Measurements from ENCODE around the gene EGFL8.

Gene EGFL8

DNA sequence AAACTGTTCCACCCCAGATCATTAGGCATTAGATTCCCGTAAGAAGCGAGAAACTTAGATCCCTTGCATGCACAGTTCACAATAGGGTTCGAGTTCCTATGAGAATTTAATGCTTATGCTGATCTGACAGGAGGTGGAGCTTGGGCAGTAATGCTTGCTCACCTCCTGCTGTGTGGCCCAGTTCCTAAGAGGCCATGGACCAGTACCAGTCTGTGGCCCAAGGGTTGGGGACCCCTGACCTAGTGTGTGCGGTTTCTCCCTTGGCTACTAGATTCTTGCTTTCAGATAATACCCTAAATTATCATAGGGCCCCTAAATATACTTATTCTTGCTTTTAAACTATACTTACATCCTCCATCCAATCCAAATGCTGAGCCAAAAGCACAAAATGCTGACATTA, 30.0 kb downstream of the EGFL8 start:
- no peaks in the 10 kb centered on the region for H3K9me3 ChIP-seq (ENCODE audit: control insufficient read depth in 1 of 2, low read length in 2 of 2)
- H3K36me3 ChIP-seq (ENCODE audit: control insufficient read depth in 1 of 2, insufficient read depth in 2 of 2, low read length in 2 of 2): peaks cover 0 to 6% of the 10 kb centered on the region in 2 donors
- peak overlapping the region; percentile 56 to 71 for H3K4me3 ChIP-seq (ENCODE audit: low read depth in 1 of 2, low read length in 2 of 2)
- H3K27ac ChIP-seq (ENCODE audit: low read length): peak overlapping the region; percentile 99
- peaks cover 12 to 23% of the 10 kb centered on the region in 2 donors for H3K4me1 ChIP-seq (ENCODE audit: control insufficient read depth in 1 of 2, insufficient read depth in 2 of 2, low read length in 2 of 2)
- H3K27me3 ChIP-seq (ENCODE audit: low read depth, low read length): no peaks in the 10 kb centered on the region

DNA sequence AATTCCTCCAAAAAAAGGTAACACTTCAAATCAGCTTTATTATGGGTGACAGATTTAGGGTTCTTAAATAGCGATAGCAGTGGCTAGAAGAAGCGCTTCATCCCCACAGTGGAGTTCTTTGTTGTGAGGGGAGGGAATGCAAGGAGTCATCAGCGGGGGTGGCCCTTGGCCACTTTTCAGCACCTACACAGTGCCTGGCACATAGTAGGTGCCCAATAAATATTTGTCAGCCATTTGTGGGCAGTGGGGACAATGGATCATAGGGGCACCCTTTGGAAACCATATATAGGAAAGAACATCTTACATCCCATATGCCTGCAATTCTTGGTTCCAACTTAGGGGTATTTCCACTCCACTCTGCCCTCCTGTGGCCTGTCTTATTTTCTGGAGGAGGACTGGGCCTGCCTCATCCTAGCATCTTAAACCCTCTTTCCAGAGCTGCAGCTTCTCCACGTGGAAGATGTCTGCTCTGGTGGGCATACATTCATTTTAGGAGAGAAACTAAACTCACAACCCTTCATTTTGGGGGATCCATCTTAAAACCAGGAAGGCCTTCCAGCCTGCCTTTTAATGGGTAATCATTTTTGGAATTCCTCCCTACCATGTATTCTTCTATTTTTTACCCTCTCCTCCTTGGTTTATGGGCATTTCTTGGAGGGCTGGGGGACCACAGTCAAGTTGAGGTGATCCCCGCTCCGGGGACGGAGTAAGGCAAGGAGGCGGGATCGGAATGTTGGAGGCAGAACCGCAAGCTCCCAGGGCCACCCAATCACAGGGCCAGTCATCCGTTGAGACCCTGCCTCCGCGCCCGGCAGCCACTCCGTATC, 30.6 kb downstream of the EGFL8 start:
- Histone ChIP-seq H3K9me3 (ENCODE audit: control insufficient read depth in 1 of 2, low read length in 2 of 2) (no peaks in the 10 kb centered on the region), H3K27me3 (ENCODE audit: low read depth, low read length) (no peaks in the 10 kb centered on the region), H3K36me3 (ENCODE audit: control insufficient read depth in 1 of 2, insufficient read depth in 2 of 2, low read length in 2 of 2) (peaks cover 0 to 6% of the 10 kb centered on the region in 2 donors), H3K27ac (ENCODE audit: low read length) (peak overlapping the region; percentile 99), H3K4me1 (ENCODE audit: control insufficient read depth in 1 of 2, insufficient read depth in 2 of 2, low read length in 2 of 2) (peaks cover 12 to 23% of the 10 kb centered on the region in 2 donors), H3K4me3 (ENCODE audit: low read depth in 1 of 2, low read length in 2 of 2) (peak overlapping the region; percentile 56 to 71)

DNA sequence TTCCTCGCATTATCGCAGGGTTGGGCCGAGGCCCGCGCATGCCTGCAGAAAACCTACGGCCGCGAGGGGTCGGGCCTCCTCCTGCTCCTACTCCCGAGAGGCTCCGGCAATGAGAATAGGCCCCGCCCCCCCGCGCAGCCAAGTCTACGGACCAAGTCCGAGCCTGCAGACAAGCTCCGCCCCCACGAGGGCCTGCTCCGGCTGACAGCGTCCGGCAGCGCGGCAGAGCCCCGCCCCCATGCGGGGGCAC, 31.2 kb downstream of the EGFL8 start:
- Histone ChIP-seq H3K4me3 (ENCODE audit: low read depth in 1 of 2, low read length in 2 of 2) (peak overlapping the region in 1 of 2 donors; percentile 83), H3K9me3 (ENCODE audit: control insufficient read depth in 1 of 2, low read length in 2 of 2) (no peaks in the 10 kb centered on the region), H3K4me1 (ENCODE audit: control insufficient read depth in 1 of 2, insufficient read depth in 2 of 2, low read length in 2 of 2) (peaks cover 12 to 23% of the 10 kb centered on the region in 2 donors), H3K36me3 (ENCODE audit: control insufficient read depth in 1 of 2, insufficient read depth in 2 of 2, low read length in 2 of 2) (peaks cover 0 to 6% of the 10 kb centered on the region in 2 donors), H3K27ac (ENCODE audit: low read length) (no peak overlapping the region), H3K27me3 (ENCODE audit: low read depth, low read length) (no peaks in the 10 kb centered on the region)

DNA sequence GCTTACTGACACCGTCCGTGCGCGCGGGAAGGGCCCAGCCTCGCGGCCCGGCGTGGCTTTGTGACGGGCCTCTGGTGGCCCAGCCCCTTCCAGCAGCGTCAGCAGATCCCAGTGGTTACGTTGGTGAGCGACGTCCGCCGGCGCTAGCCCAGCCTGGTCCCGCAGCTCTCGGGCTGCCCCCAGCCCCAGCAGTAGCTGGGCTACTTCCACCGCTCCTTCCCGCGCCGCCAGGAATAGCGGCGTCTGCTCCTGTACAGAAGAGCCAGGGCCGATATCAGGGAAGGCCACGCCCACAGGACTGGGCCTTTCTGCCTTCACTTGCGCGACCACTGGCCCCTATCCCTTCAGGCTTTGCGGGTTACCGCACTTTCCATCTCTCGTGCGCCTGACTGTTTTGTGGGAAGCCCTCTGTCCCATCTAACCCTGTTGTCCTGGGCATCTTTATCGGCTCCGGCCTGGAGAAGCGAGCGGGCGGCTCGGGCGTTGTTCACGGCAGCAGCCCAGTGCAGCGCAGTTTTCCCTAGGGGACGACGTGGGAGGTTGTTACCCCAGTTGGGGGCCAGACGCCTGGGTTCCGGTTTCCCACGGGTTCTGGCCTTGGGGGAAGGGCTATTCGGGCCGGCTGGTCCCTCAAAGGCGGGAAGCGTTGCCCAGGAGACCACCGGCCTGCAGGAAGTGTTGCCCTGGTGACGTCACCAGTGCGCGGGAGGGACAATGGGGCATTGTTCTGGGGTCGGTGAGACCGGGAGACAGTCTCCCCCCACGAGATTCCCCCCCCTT, 31.7 kb downstream of the EGFL8 start:
- peaks cover 12 to 19% of the 10 kb centered on the region in 2 donors for H3K4me1 ChIP-seq (ENCODE audit: control insufficient read depth in 1 of 2, insufficient read depth in 2 of 2, low read length in 2 of 2)
- peak overlapping the region; percentile 72 to 83 for H3K4me3 ChIP-seq (ENCODE audit: low read depth in 1 of 2, low read length in 2 of 2)
- H3K36me3 ChIP-seq (ENCODE audit: control insufficient read depth in 1 of 2, insufficient read depth in 2 of 2, low read length in 2 of 2): peaks cover 0 to 6% of the 10 kb centered on the region in 2 donors
- peak overlapping the region; percentile 100 for H3K27ac ChIP-seq (ENCODE audit: low read length)
- H3K27me3 ChIP-seq (ENCODE audit: low read depth, low read length): no peaks in the 10 kb centered on the region
- no peaks in the 10 kb centered on the region for H3K9me3 ChIP-seq (ENCODE audit: control insufficient read depth in 1 of 2, low read length in 2 of 2)

DNA sequence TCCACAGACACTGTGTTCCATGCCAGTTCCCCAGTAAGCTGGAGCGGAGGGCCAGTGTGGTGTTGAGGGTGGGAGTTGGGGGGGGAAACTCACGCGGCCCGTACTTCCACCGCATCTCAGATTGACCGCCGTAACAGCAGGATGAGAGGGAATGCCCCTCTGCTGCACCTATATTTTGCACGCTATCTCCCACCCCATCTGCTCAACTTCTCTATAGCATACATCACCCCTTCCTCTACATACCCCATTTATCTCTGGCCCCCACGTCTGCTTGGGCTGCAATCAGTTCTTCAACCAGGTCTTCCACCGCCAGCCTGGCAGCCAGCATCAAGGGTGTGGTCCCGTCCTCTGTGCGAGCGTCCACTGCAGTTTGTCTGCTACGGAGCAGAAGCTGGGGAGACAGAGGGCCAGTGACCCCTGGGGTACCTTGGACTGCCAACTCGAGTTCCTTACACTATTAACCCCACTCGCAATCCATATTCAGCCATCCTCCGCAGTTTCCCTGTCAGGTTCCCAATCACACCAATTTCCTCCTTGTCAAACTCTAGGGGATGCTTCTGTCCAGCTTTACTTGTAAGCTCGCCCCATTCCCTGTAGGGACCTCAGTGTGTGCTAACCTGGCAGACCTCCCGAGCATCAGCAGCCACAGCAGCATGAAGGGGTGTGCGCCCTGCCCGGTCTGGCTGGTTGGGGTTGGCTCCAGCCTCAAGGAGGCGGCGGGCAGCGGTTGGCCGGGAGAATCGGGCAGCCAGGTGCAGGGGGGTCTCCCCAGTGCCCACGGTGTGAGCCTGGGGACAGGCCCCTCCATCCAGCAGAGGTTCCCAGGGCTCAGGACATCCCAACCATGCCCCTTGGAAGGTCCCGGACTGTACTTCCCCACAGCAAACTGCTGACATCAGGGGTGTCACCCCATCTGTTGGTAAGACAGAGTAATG, 32.6 kb downstream of the EGFL8 start:
- no peaks in the 10 kb centered on the region for H3K27me3 ChIP-seq (ENCODE audit: low read depth, low read length)
- H3K27ac ChIP-seq (ENCODE audit: low read length): peak overlapping the region; percentile 100
- H3K4me3 ChIP-seq (ENCODE audit: low read depth in 1 of 2, low read length in 2 of 2): peak overlapping the region; percentile 72 to 83
- no peaks in the 10 kb centered on the region for H3K9me3 ChIP-seq (ENCODE audit: control insufficient read depth in 1 of 2, low read length in 2 of 2)
- peaks cover 0 to 6% of the 10 kb centered on the region in 2 donors for H3K36me3 ChIP-seq (ENCODE audit: control insufficient read depth in 1 of 2, insufficient read depth in 2 of 2, low read length in 2 of 2)
- peaks cover 12 to 16% of the 10 kb centered on the region in 2 donors for H3K4me1 ChIP-seq (ENCODE audit: control insufficient read depth in 1 of 2, insufficient read depth in 2 of 2, low read length in 2 of 2)

DNA sequence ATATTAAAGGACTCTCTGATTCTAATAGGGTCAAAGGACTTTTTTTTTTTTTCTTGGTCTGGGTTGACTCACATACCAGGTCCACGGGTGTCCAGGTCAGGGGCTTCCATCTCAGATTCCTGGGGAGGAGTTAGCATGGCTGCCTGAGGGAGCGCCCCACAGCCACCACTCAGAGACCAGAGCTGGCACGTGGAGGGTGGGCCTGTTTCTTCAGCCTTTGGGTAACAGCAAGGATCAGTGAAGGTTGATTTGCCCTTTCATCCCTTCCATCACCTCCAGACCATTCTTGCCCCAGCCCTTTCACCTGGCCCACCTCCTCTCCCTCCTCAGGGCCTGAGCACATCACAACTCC, 33.9 kb downstream of the EGFL8 start:
- Histone ChIP-seq H3K27ac (ENCODE audit: low read length) (no peak overlapping the region), H3K4me3 (ENCODE audit: low read depth in 1 of 2, low read length in 2 of 2) (no peak overlapping the region), H3K4me1 (ENCODE audit: control insufficient read depth in 1 of 2, insufficient read depth in 2 of 2, low read length in 2 of 2) (peaks cover 11 to 12% of the 10 kb centered on the region in 2 donors), H3K9me3 (ENCODE audit: control insufficient read depth in 1 of 2, low read length in 2 of 2) (no peaks in the 10 kb centered on the region), H3K36me3 (ENCODE audit: control insufficient read depth in 1 of 2, insufficient read depth in 2 of 2, low read length in 2 of 2) (peaks cover 0 to 6% of the 10 kb centered on the region in 2 donors), H3K27me3 (ENCODE audit: low read depth, low read length) (no peaks in the 10 kb centered on the region)

DNA sequence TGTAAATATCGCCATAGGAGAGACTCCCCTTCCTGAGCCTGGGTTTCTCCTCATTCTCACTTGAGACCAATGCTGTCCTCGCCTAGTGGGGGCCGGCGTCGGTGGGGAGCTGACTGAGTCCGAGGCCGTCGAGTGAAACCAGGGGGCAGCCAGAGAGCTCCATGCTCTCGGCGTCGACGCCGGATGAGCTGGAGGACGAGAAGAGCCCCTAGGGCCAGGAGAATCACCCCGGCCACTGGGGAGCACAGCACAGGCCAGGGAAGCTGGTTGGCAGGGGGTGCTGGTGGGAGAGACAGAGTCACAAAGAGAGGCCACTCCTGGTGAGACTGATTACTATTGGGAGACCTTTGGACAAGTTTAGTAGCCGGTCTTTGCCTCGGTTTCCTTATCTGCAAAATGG, 34.5 kb downstream of the EGFL8 start:
- Histone ChIP-seq H3K27me3 (ENCODE audit: low read depth, low read length) (no peaks in the 10 kb centered on the region), H3K4me3 (ENCODE audit: low read depth in 1 of 2, low read length in 2 of 2) (no peak overlapping the region), H3K9me3 (ENCODE audit: control insufficient read depth in 1 of 2, low read length in 2 of 2) (no peaks in the 10 kb centered on the region), H3K4me1 (ENCODE audit: control insufficient read depth in 1 of 2, insufficient read depth in 2 of 2, low read length in 2 of 2) (peaks cover 11 to 12% of the 10 kb centered on the region in 2 donors), H3K36me3 (ENCODE audit: control insufficient read depth in 1 of 2, insufficient read depth in 2 of 2, low read length in 2 of 2) (peaks cover 0 to 6% of the 10 kb centered on the region in 2 donors), H3K27ac (ENCODE audit: low read length) (no peak overlapping the region)

DNA sequence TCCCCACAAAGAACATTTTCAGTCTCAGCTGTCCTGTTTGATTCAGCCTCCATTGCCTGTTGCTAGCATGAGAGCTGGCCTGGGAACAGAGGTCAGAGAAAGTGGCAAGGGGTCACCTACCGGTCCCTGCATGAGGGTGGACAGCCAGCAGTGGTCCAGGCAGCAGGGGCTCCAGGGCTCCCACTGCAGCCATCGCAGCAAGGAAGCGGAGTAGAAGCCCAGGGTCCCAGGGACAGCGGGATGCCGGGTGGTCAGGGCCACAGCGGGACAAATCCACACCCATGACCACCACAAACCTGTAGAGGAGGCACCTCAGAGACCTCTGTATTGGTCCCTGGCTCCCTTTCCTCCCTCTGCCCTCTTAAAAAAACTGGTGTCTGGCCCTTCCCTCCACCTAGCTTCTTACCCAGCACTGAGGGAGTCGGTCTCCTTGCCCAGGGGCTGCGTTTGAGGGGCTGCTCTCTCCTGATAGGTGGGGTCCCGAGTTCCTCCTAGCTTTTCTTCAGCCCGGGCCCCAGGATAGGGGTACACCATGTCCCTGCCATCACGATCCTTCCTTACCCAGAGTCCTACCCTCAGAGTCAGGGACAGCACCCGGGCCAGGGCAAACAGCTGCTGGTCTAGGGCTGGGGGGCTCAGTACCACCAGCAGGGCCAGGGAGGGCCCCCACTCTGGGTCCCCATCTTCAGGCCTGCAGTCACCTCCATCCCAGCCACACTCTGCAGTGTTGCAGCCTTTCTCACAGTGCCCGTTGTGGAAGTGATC, 36.5 kb downstream of the EGFL8 start:
- H3K4me3 ChIP-seq (ENCODE audit: low read depth in 1 of 2, low read length in 2 of 2): no peak overlapping the region
- H3K27ac ChIP-seq (ENCODE audit: low read length): no peak overlapping the region
- no peaks in the 10 kb centered on the region for H3K27me3 ChIP-seq (ENCODE audit: low read depth, low read length)
- no peaks in the 10 kb centered on the region for H3K9me3 ChIP-seq (ENCODE audit: control insufficient read depth in 1 of 2, low read length in 2 of 2)
- peaks cover 0 to 5% of the 10 kb centered on the region in 2 donors for H3K36me3 ChIP-seq (ENCODE audit: control insufficient read depth in 1 of 2, insufficient read depth in 2 of 2, low read length in 2 of 2)
- H3K4me1 ChIP-seq (ENCODE audit: control insufficient read depth in 1 of 2, insufficient read depth in 2 of 2, low read length in 2 of 2): peaks cover 0 to 6% of the 10 kb centered on the region in 2 donors

DNA sequence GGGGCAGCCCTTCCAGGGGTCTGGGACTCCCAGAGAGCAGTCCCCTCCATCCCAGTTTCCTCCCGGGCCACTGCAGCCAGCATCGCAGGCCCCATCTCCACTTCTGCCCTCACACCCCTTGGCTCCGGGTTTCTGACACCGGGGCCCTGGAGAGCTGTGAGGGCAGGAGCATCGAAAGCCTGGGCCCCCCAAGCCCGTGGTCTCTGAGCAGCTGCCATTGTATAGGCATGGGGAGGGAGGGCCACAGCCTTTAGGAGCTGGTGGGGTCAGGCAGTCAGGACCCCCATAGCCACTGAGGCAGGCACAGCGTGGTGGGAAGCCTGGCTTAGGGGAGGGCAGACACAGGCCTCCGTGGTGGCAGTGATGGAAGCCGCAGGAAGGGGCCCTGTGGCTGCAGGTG, 37.8 kb downstream of the EGFL8 start:
- Histone ChIP-seq H3K27ac (ENCODE audit: low read length) (no peak overlapping the region), H3K27me3 (ENCODE audit: low read depth, low read length) (no peaks in the 10 kb centered on the region), H3K4me1 (ENCODE audit: control insufficient read depth in 1 of 2, insufficient read depth in 2 of 2, low read length in 2 of 2) (peaks cover 0 to 2% of the 10 kb centered on the region in 2 donors), H3K36me3 (ENCODE audit: control insufficient read depth in 1 of 2, insufficient read depth in 2 of 2, low read length in 2 of 2) (no peaks in the 10 kb centered on the region), H3K4me3 (ENCODE audit: low read depth in 1 of 2, low read length in 2 of 2) (no peak overlapping the region), H3K9me3 (ENCODE audit: control insufficient read depth in 1 of 2, low read length in 2 of 2) (no peaks in the 10 kb centered on the region)

DNA sequence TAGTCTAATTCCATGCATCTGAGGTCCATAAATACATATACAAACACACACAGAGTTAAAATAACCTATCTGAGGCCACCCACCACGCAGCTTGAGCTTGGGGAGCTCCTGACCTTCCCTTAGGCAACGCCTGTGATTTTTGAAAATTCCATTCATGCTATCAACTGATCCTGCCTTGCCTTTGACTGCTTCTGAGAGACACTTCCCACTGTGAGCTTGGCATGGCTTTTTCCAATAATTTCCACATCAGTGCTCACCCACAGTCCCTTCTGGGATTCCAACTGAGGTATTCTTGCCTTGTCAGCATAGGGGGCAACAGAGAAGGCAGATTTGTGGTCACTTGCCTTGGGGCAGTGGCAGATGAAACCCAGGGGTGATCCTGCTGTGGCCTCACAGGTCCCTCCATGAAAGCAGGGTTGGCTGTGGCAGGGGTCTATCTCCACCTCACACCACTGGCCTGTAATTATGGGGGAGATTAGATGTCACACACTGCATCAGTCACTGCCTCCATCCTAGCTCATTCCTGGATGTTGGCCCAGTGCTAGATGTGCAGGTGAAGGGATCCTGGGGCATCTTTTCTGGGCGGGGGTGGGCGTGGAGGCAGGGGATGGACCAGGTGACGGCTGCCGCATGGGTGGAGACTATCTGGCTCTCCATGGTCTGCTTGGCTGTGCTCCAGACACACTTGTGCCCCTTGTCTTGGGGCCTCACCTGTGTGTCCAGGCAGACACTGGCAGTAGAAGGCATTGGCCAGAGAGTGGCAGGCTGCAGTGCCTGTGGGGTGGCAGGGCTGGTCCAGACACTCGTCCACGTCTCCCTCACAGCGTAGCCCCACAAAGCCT, 39.3 kb downstream of the EGFL8 start:
- Histone ChIP-seq H3K27ac (ENCODE audit: low read length) (no peak overlapping the region), H3K4me1 (ENCODE audit: control insufficient read depth in 1 of 2, insufficient read depth in 2 of 2, low read length in 2 of 2) (no peaks in the 10 kb centered on the region), H3K36me3 (ENCODE audit: control insufficient read depth in 1 of 2, insufficient read depth in 2 of 2, low read length in 2 of 2) (no peaks in the 10 kb centered on the region), H3K9me3 (ENCODE audit: control insufficient read depth in 1 of 2, low read length in 2 of 2) (no peaks in the 10 kb centered on the region), H3K27me3 (ENCODE audit: low read depth, low read length) (no peaks in the 10 kb centered on the region), H3K4me3 (ENCODE audit: low read depth in 1 of 2, low read length in 2 of 2) (no peak overlapping the region)
